Spleen (tissue), 13 donors: Measurements from ENCODE around the gene COMMD4. TPM values are rescaled to one million over a fixed set of nuclear protein-coding genes. Genes with fewer than 3 reads are reported as not detected.
"Not testable (repeated sequence)": the region's sequence is repeated elsewhere in the genome, so short reads cannot be mapped to it uniquely, and the experiment has no call there.

ENCODE experiments used
- DNase-seq: peaks from one replicate; pipeline ENCODE4 v3.0.0-alpha.2; 2020
- H3K27ac ChIP-seq, 8 donors: fragments of 200-600 bp; sonication (generic) in 7 of 8; 1 replicate in 4 of 8; 2 replicates in 4 of 8; pipeline versions ENCODE4 v1.5.0 to v1.8.0; 2016 to 2021; ENCODE audit warnings: inconsistent platforms in 4 of 8, mild to moderate bottlenecking in 4 of 8, moderate library complexity in 1 of 8
- H3K27me3 ChIP-seq, 7 donors: fragments of 200-600 bp; sonication (generic) in 6 of 7; replicated peaks in 1 of 7; 1 replicate in 4 of 7; 2 replicates in 3 of 7; pipeline versions ENCODE4 v1.5.0 to v1.8.0; 2016 to 2021; ENCODE audit warnings: inconsistent platforms in 3 of 7, mild to moderate bottlenecking in 1 of 7
- H3K36me3 ChIP-seq, 6 donors: fragments of 200-600 bp; sonication (generic) in 5 of 6; 1 replicate in 4 of 6; 2 replicates in 2 of 6; pipeline versions ENCODE4 v1.5.0 to v1.8.0; 2016 to 2021; ENCODE audit warnings: inconsistent platforms in 2 of 6
- H3K4me1 ChIP-seq, 6 donors: fragments of 200-600 bp; sonication (generic) in 5 of 6; 1 replicate in 3 of 6; 2 replicates in 3 of 6; pipeline versions ENCODE4 v1.5.0 to v1.8.0; 2016 to 2021; ENCODE audit warnings: inconsistent platforms in 3 of 6
- H3K4me3 ChIP-seq, 8 donors: fragments of 200-600 bp; sonication (generic) in 7 of 8; 1 replicate in 4 of 8; 2 replicates in 4 of 8; pipeline versions ENCODE4 v1.5.0 to v1.8.0; 2016 to 2021; ENCODE audit warnings: inconsistent platforms in 4 of 8, mild to moderate bottlenecking in 4 of 8, moderate library complexity in 2 of 8
- H3K9me3 ChIP-seq, 8 donors: fragments of 200-600 bp; sonication (generic) in 7 of 8; 1 replicate in 4 of 8; 2 replicates in 4 of 8; pipeline versions ENCODE4 v1.5.0 to v1.8.0; 2016 to 2021; ENCODE audit warnings: inconsistent platforms in 4 of 8
- CTCF ChIP-seq, 11 experiments: fragments of 200-600 bp in 7 of 11; fragments of 450-650 bp in 4 of 11; sonication (generic) in 4 of 11; IDR thresholded peaks in 8 of 11; conservative IDR thresholded peaks in 3 of 11; 1 replicate in 7 of 11; 2 replicates in 4 of 11; pipeline versions ENCODE4 v1.4.0 to v1.8.0; 2016 to 2021; ENCODE audit warnings: antibody characterized with exemption in 11 of 11, inconsistent platforms in 4 of 11, mild to moderate bottlenecking in 1 of 11
- POLR2A ChIP-seq, 3 donors: fragments of 450-650 bp; IDR thresholded peaks; one replicate each; pipeline ENCODE4 v1.5.1; 2017; ENCODE audit warnings: antibody characterized with exemption in 3 of 3, mild to moderate bottlenecking in 1 of 3
- POLR2AphosphoS5 ChIP-seq, 3 donors: sonication (generic); formaldehyde crosslinking; IDR thresholded peaks; one replicate each; pipeline ENCODE4 v1.5.1; 2017; ENCODE audit warnings: antibody characterized with exemption in 3 of 3
- WGBS, 5 donors: extraction: QIAGEN DNeasy Blood & Tissue Kit in 3 of 5; methylation state at CpG; one replicate each; pipeline versions ENCODE4 v1.1.5 to v1.1.7; 2013 to 2018; 5-methylcytosine and 5-hydroxymethylcytosine counted together
- intact Hi-C: fragments of 100-400 bp; cut with DNase I; formaldehyde crosslinking; loops from one replicate; pipeline ENCODE4 v1.15.0; 2023; ENCODE audit warnings: low total_unique reads
- long read RNA-seq, 2 donors: transcript quantifications; one replicate each; lab custom pipeline, GENCODE V29; 2026
- polyA plus RNA-seq, 3 donors: library from polyadenylated mRNA; stranded (reverse); fragments of 200-250 nt; gene quantifications; one replicate each; pipeline ENCODE4 v1.2.1, GENCODE V29; 2013
- total RNA-seq, 7 donors: library from RNA; depleted of rRNA in 3 of 7; stranded (reverse); fragments of >200 nt in 3 of 7; fragmentation: NEBNext Ultra II Directional in 4 of 7; extraction: Animal tissue kit (Norgen Biotek cat#: 25700) in 4 of 7; gene quantifications; one replicate each; pipeline versions ENCODE4 v1.1.0 to v1.2.1, GENCODE V29; 2016 to 2021
- donor health status: healthy with polysubstance abuse.
- donor health status: DM: no; HTN: no; CAD: no; lungs with moderate emphysema.
- donor health status: DM: no; HTN: no; CAD: no.
- donor health status: Bipolar disorder and iron deficiency.
- donor health status: healthy.
- donor health status: DM: no; HTN: no; CAD: no.
- donor health status: DM: yes; HTN: yes; CAD: no.

COMMD4 gene
- 10 to 100 TPM; 47.0 to 80.4 (median 62.2) TPM for total RNA-seq
- polyA plus RNA-seq = 100 to 1,000 TPM in 1 of 3 donors, 10 to 100 TPM in 2; 73.9 to 116 (median 92.0) TPM
- long read RNA-seq, donor 1, full-length matches to known transcripts = 27 of 43 reads
- long read RNA-seq, donor 1, partial matches to known transcripts = 16 of 43 reads
- long read RNA-seq, donor 1, other reads (novel, unspliced or antisense) = 0 of 43 reads
- long read RNA-seq, donor 2, full-length matches to known transcripts = 15 of 25 reads
- long read RNA-seq, donor 2, partial matches to known transcripts = 10 of 25 reads
- long read RNA-seq, donor 2, other reads (novel, unspliced or antisense) = 0 of 25 reads

- WGBS, 5 donors = 0 to 1% (median 0%) methylated on average over 34 to 42 of the region's 42 CpGs
- Histone ChIP-seq H3K4me1 (peaks cover 0 to 31% (median 23%) of the 10 kb centered on the region in 6 donors), H3K36me3 (peaks cover 0 to 26% (median 17%) of the 10 kb centered on the region in 6 donors), H3K4me3 (peak within 1 kb of the TSS; percentile 70 to 97 (median 78)), H3K9me3 (no peaks in the 10 kb centered on the region), H3K27ac (peak within 1 kb of the TSS in 7 of 8 donors; percentile 35 to 87 (median 70)), H3K27me3 (no peaks in the 10 kb centered on the region)
- intact Hi-C loops = no loop called here
- peak; percentile 94 for DNase-seq
- TF ChIP-seq POLR2AphosphoS5 (IDR thresholded peaks at IDR 0.05) (peak; percentile 76 to 88 (median 82)), POLR2A (IDR thresholded peaks at IDR 0.05) (no peak), CTCF (IDR thresholded peaks at IDR 0.05 in 8 of 11, conservative IDR thresholded peaks at IDR 0.05 in 3 of 11) (peak in 1 of 11 experiments; percentile 5)
Observed at GRCh38 chr15:75335705-75336355, at the start of gene COMMD4. Gene COMMD4, plus strand, starts transcription at chr15:75336063. Its CDS starts 27 bp downstream, at chr15:75336090.

GRCh38 chr15:75293660-75294059, 42.2 kb upstream of the COMMD4 start:
- H3K27ac ChIP-seq, DNase-seq, H3K4me3 ChIP-seq, H3K27me3 ChIP-seq, H3K9me3 ChIP-seq, intact Hi-C loops, H3K4me1 ChIP-seq, H3K36me3 ChIP-seq: not testable (repeated sequence)
- WGBS, 5 donors = 85 to 100% methylated on average over 5 to 7 of the region's 18 CpGs; no CpG with 5 or more reads in 3 of the 5 donors

- H3K27me3 ChIP-seq, DNase-seq, H3K4me3 ChIP-seq, intact Hi-C loops, H3K36me3 ChIP-seq, H3K27ac ChIP-seq, H3K4me1 ChIP-seq, H3K9me3 ChIP-seq: not testable (repeated sequence)
- TF ChIP-seq CTCF (IDR thresholded peaks at IDR 0.05 in 8 of 11, conservative IDR thresholded peaks at IDR 0.05 in 3 of 11) = peak in 1 of 11 experiments; percentile 16
- 63 to 100% (median 68%) methylated on average over 1 to 7 of the region's 13 CpGs for WGBS, 5 donors
Observed at GRCh38 chr15:75298541-75299310, 37.1 kb upstream of the COMMD4 start.

- H3K27ac ChIP-seq, H3K4me1 ChIP-seq, H3K9me3 ChIP-seq, intact Hi-C loops, H3K27me3 ChIP-seq, H3K36me3 ChIP-seq, H3K4me3 ChIP-seq: not testable (repeated sequence)
- WGBS, 5 donors = 0 to 30% (median 19%) methylated on average over 2 to 6 of the region's 6 CpGs; no CpG with 5 or more reads in 1 of the 5 donors
- peak; percentile 87 for DNase-seq
- TF ChIP-seq CTCF (IDR thresholded peaks at IDR 0.05 in 8 of 11, conservative IDR thresholded peaks at IDR 0.05 in 3 of 11) = peak in 10 of 11 experiments; percentile 25 to 78 (median 62)
Observed at GRCh38 chr15:75299311-75299688, 36.6 kb upstream of the COMMD4 start.

- intact Hi-C loops = not testable (repeated sequence)
Observed at GRCh38 chr15:75300026-75300425, 35.8 kb upstream of the COMMD4 start.

More at GRCh38 chr15:75300026-75300425, 35.8 kb upstream of the COMMD4 start:
- not testable (repeated sequence) for H3K9me3 ChIP-seq, DNase-seq, H3K27ac ChIP-seq, H3K36me3 ChIP-seq, H3K4me1 ChIP-seq, H3K4me3 ChIP-seq
- WGBS, 5 donors = 69 to 78% (median 77%) methylated on average over 4 to 6 of the region's 6 CpGs
- H3K27me3 ChIP-seq = peaks cover 0 to 10% (median 0%) of the 10 kb centered on the region in 7 donors
